Astrocyte (in vitro differentiated cells and primary cell): ENCODE results near the gene THADA. TPM values are rescaled to one million over a fixed set of nuclear protein-coding genes. Genes with fewer than 3 reads are reported as not detected.

Source experiments
- DNase-seq: peaks from one replicate; pipeline ENCODE4 v3.0.0-alpha.2; 2010; ENCODE audit warnings: low read depth
- FAIRE-seq: peaks from 2 replicates; lab custom pipeline; 2011; peaks lifted over from hg19 to GRCh38; lab: Jason Lieb, UNC
- H2AFZ ChIP-seq: 2 replicates; pipeline ENCODE4 v1.6.0; 2012; ENCODE audit warnings: low read depth, low read length, inconsistent platforms
- H3K27ac ChIP-seq: 2 replicates; pipeline ENCODE4 v1.5.1; 2011; ENCODE audit warnings: low read depth, low read length, inconsistent platforms
- H3K27me3 ChIP-seq: 2 replicates; pipeline ENCODE4 v1.6.0; 2011; ENCODE audit warnings: low read length, inconsistent platforms; ENCODE audit not compliant: insufficient read depth
- H3K36me3 ChIP-seq: 2 replicates; pipeline ENCODE4 v1.5.1; 2011; ENCODE audit warnings: low read length, inconsistent platforms; ENCODE audit not compliant: insufficient read depth
- H3K4me1 ChIP-seq: 2 replicates; pipeline ENCODE4 v1.5.1; 2011; ENCODE audit warnings: low read length, inconsistent platforms; ENCODE audit not compliant: insufficient read depth
- H3K4me2 ChIP-seq: 2 replicates; pipeline ENCODE4 v1.6.0; 2012; ENCODE audit warnings: low read length, inconsistent platforms
- H3K4me3 ChIP-seq: 2 replicates; pipeline ENCODE4 v1.5.1; 2011; ENCODE audit warnings: low read depth, mild to moderate bottlenecking, low read length, inconsistent platforms; ENCODE audit not compliant: insufficient read depth
- H3K79me2 ChIP-seq: 2 replicates; pipeline ENCODE4 v1.6.0; 2012; ENCODE audit warnings: mild to moderate bottlenecking, low read length, inconsistent platforms; ENCODE audit not compliant: insufficient read depth
- H3K9ac ChIP-seq: 2 replicates; pipeline ENCODE4 v1.6.0; 2012; ENCODE audit warnings: mild to moderate bottlenecking, low read length, inconsistent platforms
- H3K9me3 ChIP-seq: 2 replicates; pipeline ENCODE4 v1.5.1; 2012; ENCODE audit warnings: low read depth, mild to moderate bottlenecking, low read length, inconsistent platforms; ENCODE audit not compliant: insufficient read depth
- H4K20me1 ChIP-seq: 2 replicates; pipeline ENCODE4 v1.6.0; 2012; ENCODE audit warnings: low read length, inconsistent platforms; ENCODE audit not compliant: insufficient read depth
- H3K27ac Mint-ChIP-seq: one replicate; pipeline ENCODE4 v1.8.0; 2021; ENCODE audit warnings: mild to moderate bottlenecking, mixed read lengths; ENCODE audit not compliant: unreplicated experiment
- H3K27me3 Mint-ChIP-seq: one replicate; pipeline ENCODE4 v1.8.0; 2021; ENCODE audit warnings: low read depth, mixed read lengths; ENCODE audit not compliant: unreplicated experiment
- H3K36me3 Mint-ChIP-seq: one replicate; pipeline ENCODE4 v1.8.0; 2021; ENCODE audit warnings: low read depth, mixed read lengths; ENCODE audit not compliant: unreplicated experiment
- H3K4me1 Mint-ChIP-seq: one replicate; pipeline ENCODE4 v1.8.0; 2021; ENCODE audit warnings: low read depth, mixed read lengths; ENCODE audit not compliant: unreplicated experiment
- H3K4me3 Mint-ChIP-seq: one replicate; pipeline ENCODE4 v1.8.0; 2021; ENCODE audit warnings: mild to moderate bottlenecking, moderate library complexity, mixed read lengths; ENCODE audit not compliant: unreplicated experiment
- H3K9me3 Mint-ChIP-seq: one replicate; pipeline ENCODE4 v1.8.0; 2021; ENCODE audit warnings: mild to moderate bottlenecking, mixed read lengths; ENCODE audit not compliant: unreplicated experiment
- CTCF ChIP-seq: IDR thresholded peaks from 2 replicates; pipeline ENCODE4 v1.5.1; 2011; ENCODE audit warnings: low read depth, mild to moderate bottlenecking, inconsistent platforms, low read length, moderate library complexity; ENCODE audit not compliant: insufficient read depth
- EZH2 ChIP-seq: IDR thresholded peaks from 2 replicates; pipeline ENCODE4 v1.6.1; 2012; ENCODE audit warnings: mild to moderate bottlenecking, low read length, inconsistent platforms; ENCODE audit not compliant: insufficient read depth
- total RNA-seq: library from RNA; stranded (reverse); gene quantifications from 2 replicates; pipeline ENCODE4 v1.2.1, GENCODE V29; 2021

THADA gene
- total RNA-seq, 1 donor from 2014 or later = 16.2 TPM

GRCh38 chr2:43372416-43373081, 223.3 kb downstream of the THADA start:
- no peaks in the 10 kb centered on the region for H3K9me3 Mint-ChIP-seq
- no peak overlapping the region for H3K27ac Mint-ChIP-seq
- H3K4me1 Mint-ChIP-seq = peaks cover 4% of the 10 kb centered on the region

GRCh38 chr2:43370705-43371104, 225.1 kb downstream of the THADA start:
- Histone ChIP-seq H3K27me3 (no peaks in the 10 kb centered on the region), H3K4me2 (no peak overlapping the region), H4K20me1 (no peaks in the 10 kb centered on the region), H3K9me3 (no peaks in the 10 kb centered on the region), H3K4me3 (no peak overlapping the region), H3K27ac (no peak overlapping the region), H3K79me2 (no peaks in the 10 kb centered on the region), H2AFZ (no peak overlapping the region), H3K9ac (no peak overlapping the region), H3K4me1 (no peaks in the 10 kb centered on the region), H3K36me3 (no peaks in the 10 kb centered on the region)
- TF ChIP-seq EZH2 = no peak
- no peak for TF ChIP-seq CTCF
- Mint-ChIP-seq H3K36me3 (peaks cover 2% of the 10 kb centered on the region), H3K27me3 (no peaks in the 10 kb centered on the region), H3K4me3 (no peak overlapping the region), H3K27ac (no peak overlapping the region), H3K4me1 (peaks cover 2% of the 10 kb centered on the region), H3K9me3 (no peaks in the 10 kb centered on the region)
- DNase-seq (peak; percentile 65), FAIRE-seq (no peak)

More at GRCh38 chr2:43372416-43373081, 223.3 kb downstream of the THADA start:
- Histone ChIP-seq H3K36me3 (no peaks in the 10 kb centered on the region), H3K4me1 (no peaks in the 10 kb centered on the region), H2AFZ (no peak overlapping the region), H3K79me2 (no peaks in the 10 kb centered on the region), H3K4me3 (no peak overlapping the region), H3K4me2 (no peak overlapping the region), H3K27ac (no peak overlapping the region), H3K9ac (no peak overlapping the region), H4K20me1 (no peaks in the 10 kb centered on the region), H3K9me3 (no peaks in the 10 kb centered on the region), H3K27me3 (no peaks in the 10 kb centered on the region)
- no peak overlapping the region for H3K4me3 Mint-ChIP-seq
- DNase-seq (no peak), FAIRE-seq (no peak)
- peaks cover 2% of the 10 kb centered on the region for H3K36me3 Mint-ChIP-seq
- H3K27me3 Mint-ChIP-seq = no peaks in the 10 kb centered on the region
- TF ChIP-seq EZH2 (no peak), CTCF (no peak)

GRCh38 chr2:43370146-43370545, 225.7 kb downstream of the THADA start:
- no peak overlapping the region for H3K4me3 Mint-ChIP-seq
- no peaks in the 10 kb centered on the region for H3K9me3 ChIP-seq
- no peak for TF ChIP-seq CTCF
- TF ChIP-seq EZH2 = no peak
- H3K36me3 ChIP-seq = no peaks in the 10 kb centered on the region
- no peak overlapping the region for H3K4me3 ChIP-seq
- H4K20me1 ChIP-seq = no peaks in the 10 kb centered on the region
- no peaks in the 10 kb centered on the region for H3K9me3 Mint-ChIP-seq
- H3K4me1 Mint-ChIP-seq = peaks cover under 1% of the 10 kb centered on the region
- H3K4me2 ChIP-seq = no peak overlapping the region
- H3K27me3 ChIP-seq = no peaks in the 10 kb centered on the region
- H3K27me3 Mint-ChIP-seq = no peaks in the 10 kb centered on the region
- FAIRE-seq (no peak), DNase-seq (no peak)
- H2AFZ ChIP-seq = no peak overlapping the region
- no peak overlapping the region for H3K27ac Mint-ChIP-seq
- H3K27ac ChIP-seq = no peak overlapping the region
- H3K36me3 Mint-ChIP-seq = peaks cover 2% of the 10 kb centered on the region
- H3K79me2 ChIP-seq = no peaks in the 10 kb centered on the region
- H3K9ac ChIP-seq = no peak overlapping the region
- H3K4me1 ChIP-seq = no peaks in the 10 kb centered on the region
